Endothelial cell of umbilical vein (primary cell): Measurements from ENCODE around the gene TRIP13. TPM values are rescaled to one million over a fixed set of nuclear protein-coding genes. Genes with fewer than 3 reads are reported as not detected.

Source experiments
- BruUV-seq: library from RNA; stranded (reverse); fragments of 400-500 nt; replicated peaks from 2 replicates; lab custom pipeline; 2021; lab: Mats Ljungman, UMichigan
- CTCF ChIA-PET: fragments of 300-600, 350-600 bp; sonication (Branson Sonifier 250); formaldehyde crosslinking; loops from one replicate; lab custom pipeline; 2021; ENCODE audit warnings: antibody characterized with exemption, inconsistent platforms; lab: Charles Lee
- POLR2A ChIA-PET: fragments of 300-600, 350-600 bp; sonication (Branson Sonifier 250); formaldehyde crosslinking; loops from one replicate; lab custom pipeline; 2021; ENCODE audit warnings: antibody characterized with exemption, inconsistent platforms; lab: Charles Lee
- DNase-seq: peaks from one replicate; pipeline ENCODE4 v3.0.0-alpha.2; 2011; ENCODE audit warnings: low read depth, low spot score
- FAIRE-seq: peaks from 2 replicates; lab custom pipeline; 2011; peaks lifted over from hg19 to GRCh38; lab: Jason Lieb, UNC
- H2AFZ ChIP-seq: 2 replicates; pipeline ENCODE4 v1.6.0; 2012; ENCODE audit warnings: low read depth, low read length, control low read depth, inconsistent platforms
- H3K27ac ChIP-seq: 2 replicates; pipeline ENCODE4 v1.5.1; 2011; ENCODE audit warnings: low read depth, mild to moderate bottlenecking, control low read depth, low read length, moderate library complexity; ENCODE audit not compliant: insufficient read depth
- H3K27me3 ChIP-seq, 2 experiments: 2 replicates each; pipeline versions ENCODE4 v1.6.0 to v1.6.1; 2011; ENCODE audit warnings: low read length in 2 of 2, mixed read lengths in 1 of 2; ENCODE audit not compliant: control insufficient read depth in 2 of 2, insufficient read depth in 2 of 2
- H3K36me3 ChIP-seq, 2 experiments: 2 replicates in 1 of 2; 3 replicates in 1 of 2; pipeline ENCODE4 v1.5.1; 2011; ENCODE audit warnings: low read length in 2 of 2, mild to moderate bottlenecking in 1 of 2, moderate library complexity in 1 of 2; ENCODE audit not compliant: control insufficient read depth in 2 of 2, insufficient read depth in 2 of 2; ENCODE audit errors: extremely low read depth in 1 of 2
- H3K4me1 ChIP-seq: 3 replicates; pipeline ENCODE4 v1.5.1; 2011; ENCODE audit warnings: mild to moderate bottlenecking, low read length; ENCODE audit not compliant: control insufficient read depth, insufficient read depth; ENCODE audit errors: extremely low read depth
- H3K4me2 ChIP-seq: 2 replicates; pipeline ENCODE4 v1.6.1; 2011; ENCODE audit warnings: low read length, control low read depth, mixed read lengths; ENCODE audit not compliant: insufficient read depth
- H3K4me3 ChIP-seq, 3 experiments: fragments of 200-600 bp in 1 of 3; sonication (generic), shearing (Covaris generic) in 1 of 3; replicated peaks in 1 of 3; 2 replicates each; pipeline ENCODE4 v1.5.1; 2011 to 2016; ENCODE audit warnings: control low read depth in 3 of 3, low read length in 3 of 3, mild to moderate bottlenecking in 2 of 3, inconsistent platforms in 1 of 3, low read depth in 1 of 3, moderate library complexity in 1 of 3; ENCODE audit not compliant: insufficient read depth in 1 of 3
- H3K79me2 ChIP-seq: 2 replicates; pipeline ENCODE4 v1.6.0; 2012; ENCODE audit warnings: low read length, inconsistent platforms; ENCODE audit not compliant: control insufficient read depth, insufficient read depth
- H3K9ac ChIP-seq: replicated peaks from 2 replicates; pipeline ENCODE3; 2011; ENCODE audit warnings: low read length, control low read depth; ENCODE audit not compliant: insufficient read depth; ENCODE audit errors: extremely low read depth
- H3K9me1 ChIP-seq: replicated peaks from 3 replicates; pipeline ENCODE4 v1.6.0; 2011; ENCODE audit warnings: mild to moderate bottlenecking, low read length; ENCODE audit not compliant: control insufficient read depth, insufficient read depth; ENCODE audit errors: extremely low read depth
- H3K9me3 ChIP-seq: replicated peaks from 2 replicates; pipeline ENCODE4 v1.5.1; 2012; ENCODE audit warnings: low read length, inconsistent platforms; ENCODE audit not compliant: control insufficient read depth, insufficient read depth
- H4K20me1 ChIP-seq: replicated peaks from 2 replicates; pipeline ENCODE3; 2011; ENCODE audit warnings: mild to moderate bottlenecking, low read length; ENCODE audit not compliant: control insufficient read depth, insufficient read depth; ENCODE audit errors: extremely low read depth
- EZH2 ChIP-seq: IDR thresholded peaks from 2 replicates; pipeline ENCODE4 v1.6.1; 2012; ENCODE audit warnings: borderline replicate concordance, low read depth, mild to moderate bottlenecking, moderate library complexity, low read length, inconsistent platforms; ENCODE audit not compliant: severe bottlenecking
- FOS ChIP-seq: IDR thresholded peaks from 2 replicates; pipeline ENCODE4 v1.6.1; 2011; ENCODE audit warnings: mild to moderate bottlenecking, low read length, moderate library complexity, borderline replicate concordance; ENCODE audit not compliant: insufficient read depth
- GATA2 ChIP-seq: IDR thresholded peaks from 2 replicates; pipeline ENCODE4 v1.7.0; 2011; ENCODE audit warnings: low read depth, mild to moderate bottlenecking, moderate library complexity, mixed read lengths, low read length; ENCODE audit not compliant: insufficient read length, insufficient read depth
- JUN ChIP-seq: IDR thresholded peaks from 2 replicates; pipeline ENCODE4 v1.6.1; 2011; ENCODE audit warnings: borderline replicate concordance, low read depth; ENCODE audit not compliant: insufficient read length, insufficient read depth
- MYC ChIP-seq: IDR thresholded peaks from one replicate; pipeline ENCODE4 v1.6.1; 2011; ENCODE audit warnings: mild to moderate bottlenecking, low read depth, low read length
- POLR2A ChIP-seq: IDR thresholded peaks from 2 replicates; pipeline ENCODE4 v1.6.1; 2012; ENCODE audit warnings: low read depth, mild to moderate bottlenecking, control low read depth, low read length
- POLR2AphosphoS5 ChIP-seq: IDR thresholded peaks from 2 replicates; pipeline ENCODE4 v1.6.1; 2012; ENCODE audit warnings: low read depth, mild to moderate bottlenecking, control low read depth, low read length, moderate library complexity; ENCODE audit not compliant: insufficient read depth
- dilution Hi-C: fragments of 300-500 bp; cut with MboI; formaldehyde crosslinking; loops from one replicate; pipeline ENCODE4 v1.15.0; 2019; ENCODE audit warnings: low sequenced_read_pairs; ENCODE audit not compliant: extremely low pct_ligation_motif_present
- intact Hi-C: fragments of 100-400 bp; cut with micrococcal nuclease; formaldehyde crosslinking; loops from one replicate; pipeline ENCODE4 v1.10.0; 2022
- polyA plus RNA-seq, 4 experiments: library from polyadenylated mRNA; depleted of rRNA in 3 of 4; stranded (reverse) in 3 of 4; unstranded in 1 of 4; fragments of >200 nt; gene quantifications; 2 replicates each; pipeline versions ENCODE4 v1.2.1 to v1.2.3, GENCODE V29; 2011 to 2012; ENCODE audit warnings: missing spikeins in 1 of 4
- total RNA-seq: library from RNA; stranded (reverse); gene quantifications from 2 replicates; pipeline ENCODE4 v1.2.3, GENCODE V29; 2021
- TF ChIP-seq, protein P1 (sequence below): IDR thresholded peaks from 2 replicates; pipeline ENCODE4 v1.6.1; 2011; ENCODE audit not compliant: insufficient read depth, insufficient read length
- TF ChIP-seq, protein P2 (sequence below), 2 donors: IDR thresholded peaks; 1 replicate in 1 of 2; 2 replicates in 1 of 2; pipeline ENCODE4 v1.5.1; 2011; ENCODE audit warnings: low read length in 2 of 2, mild to moderate bottlenecking in 2 of 2, moderate library complexity in 2 of 2, control low read depth in 1 of 2, inconsistent platforms in 1 of 2, low read depth in 1 of 2; ENCODE audit not compliant: insufficient read depth in 1 of 2; ENCODE audit errors: extremely low read depth in 1 of 2

The TRIP13 gene
- total and polyA plus RNA-seq, 2 donors (not counting 3 experiments of a cell fraction or from before 2014, with no cell fraction given) = 17.4 to 39.0 TPM

DNA sequence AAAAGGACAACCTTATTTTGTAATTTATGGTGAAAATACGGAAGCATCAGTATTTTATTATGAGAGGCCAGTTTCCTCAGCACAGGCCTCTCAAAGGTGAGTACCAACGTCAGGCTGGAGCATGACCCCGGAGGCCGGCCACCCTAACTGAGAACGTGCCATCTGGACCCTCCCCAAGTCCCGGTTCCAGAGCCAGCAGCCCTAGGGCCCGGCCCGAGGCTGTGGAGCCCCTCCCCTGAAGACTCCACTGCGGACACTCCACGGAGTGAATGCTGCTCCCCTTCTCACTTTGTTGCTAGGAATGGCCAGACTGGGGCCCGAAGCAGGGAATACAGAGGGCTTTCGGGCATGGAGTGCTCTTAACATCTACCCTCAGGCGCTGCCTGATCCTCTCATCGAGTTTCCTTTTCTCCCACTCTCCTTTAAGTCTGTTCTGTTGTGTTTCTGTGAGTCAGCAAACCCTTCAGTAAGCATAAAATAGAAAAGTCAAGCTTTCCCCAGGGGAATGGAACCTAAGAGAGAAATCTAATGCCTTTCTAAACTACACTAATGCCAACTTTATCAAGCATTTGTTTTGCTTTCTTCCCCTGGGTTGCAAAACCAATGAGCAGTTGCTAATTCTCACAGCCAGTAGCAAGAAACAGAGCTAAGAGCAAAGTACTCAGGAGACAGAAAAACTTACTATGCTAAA is 4.6 kb upstream of the TRIP13 start:
- peaks cover 4% of the 10 kb centered on the region for H3K4me1 ChIP-seq
- H3K79me2 ChIP-seq = peaks cover 68% of the 10 kb centered on the region
- ChIA-PET POLR2A (no interaction called here), CTCF (interaction anchor here (1.0 kb wide), 1 partner anchor 13 kb away, joined by 3 read pairs; no protein-coding TSS in a partner anchor)
- H3K9me1 ChIP-seq = no peaks in the 10 kb centered on the region
- TF ChIP-seq, protein P1, sequence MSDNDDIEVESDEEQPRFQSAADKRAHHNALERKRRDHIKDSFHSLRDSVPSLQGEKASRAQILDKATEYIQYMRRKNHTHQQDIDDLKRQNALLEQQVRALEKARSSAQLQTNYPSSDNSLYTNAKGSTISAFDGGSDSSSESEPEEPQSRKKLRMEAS = no peak
- no peak for TF ChIP-seq GATA2
- H4K20me1 ChIP-seq = no peaks in the 10 kb centered on the region
- H3K9me3 ChIP-seq = no peaks in the 10 kb centered on the region
- H3K36me3 ChIP-seq = peaks cover 3 to 59% of the 10 kb centered on the region in 2 experiments
- dilution Hi-C loops (no loop called here), intact Hi-C loops (no loop called here)
- FAIRE-seq (no peak), DNase-seq (no peak)
- no peak overlapping the region for H3K4me2 ChIP-seq
- no peak overlapping the region for H3K4me3 ChIP-seq
- H2AFZ ChIP-seq = no peak overlapping the region
- BruUV-seq = no TSS peak
- no peaks in the 10 kb centered on the region for H3K27me3 ChIP-seq
- H3K27ac ChIP-seq = no peak overlapping the region
- H3K9ac ChIP-seq = no peak overlapping the region

DNA sequence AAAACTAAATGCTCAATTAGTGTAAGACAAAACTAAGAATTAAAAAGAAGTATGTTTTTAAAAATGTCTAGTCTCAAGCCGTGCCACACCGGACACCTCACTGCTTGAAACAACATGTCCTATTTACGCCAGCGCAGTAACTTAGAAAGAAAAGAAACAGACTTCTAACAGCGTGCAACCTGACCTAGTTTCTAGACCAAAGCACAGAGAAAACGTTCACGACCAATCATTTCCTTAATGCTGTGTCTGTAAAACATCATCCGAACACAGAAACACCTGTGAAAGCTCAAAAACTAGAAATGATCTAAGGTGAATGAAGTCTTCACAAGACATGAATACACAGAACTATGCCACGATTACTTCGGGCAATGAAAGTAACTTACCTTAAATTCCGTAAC is 4.0 kb upstream of the TRIP13 start:
- dilution Hi-C loops (no loop called here), intact Hi-C loops (no loop called here)
- DNase-seq (no peak), FAIRE-seq (no peak)
- Histone ChIP-seq H3K36me3 (peaks cover 3 to 54% of the 10 kb centered on the region in 2 experiments), H3K4me3 (no peak overlapping the region), H3K9me3 (no peaks in the 10 kb centered on the region), H3K9ac (no peak overlapping the region), H3K4me1 (peaks cover 9% of the 10 kb centered on the region), H3K4me2 (no peak overlapping the region), H4K20me1 (no peaks in the 10 kb centered on the region), H3K79me2 (peaks cover 68% of the 10 kb centered on the region), H2AFZ (no peak overlapping the region), H3K27ac (no peak overlapping the region), H3K9me1 (no peaks in the 10 kb centered on the region), H3K27me3 (no peaks in the 10 kb centered on the region)
- TF ChIP-seq MYC (no peak), FOS (no peak), EZH2 (no peak), POLR2A (no peak), POLR2AphosphoS5 (no peak), JUN (no peak), GATA2 (no peak)
- TF ChIP-seq, protein P1 = no peak
- TF ChIP-seq, protein P2, sequence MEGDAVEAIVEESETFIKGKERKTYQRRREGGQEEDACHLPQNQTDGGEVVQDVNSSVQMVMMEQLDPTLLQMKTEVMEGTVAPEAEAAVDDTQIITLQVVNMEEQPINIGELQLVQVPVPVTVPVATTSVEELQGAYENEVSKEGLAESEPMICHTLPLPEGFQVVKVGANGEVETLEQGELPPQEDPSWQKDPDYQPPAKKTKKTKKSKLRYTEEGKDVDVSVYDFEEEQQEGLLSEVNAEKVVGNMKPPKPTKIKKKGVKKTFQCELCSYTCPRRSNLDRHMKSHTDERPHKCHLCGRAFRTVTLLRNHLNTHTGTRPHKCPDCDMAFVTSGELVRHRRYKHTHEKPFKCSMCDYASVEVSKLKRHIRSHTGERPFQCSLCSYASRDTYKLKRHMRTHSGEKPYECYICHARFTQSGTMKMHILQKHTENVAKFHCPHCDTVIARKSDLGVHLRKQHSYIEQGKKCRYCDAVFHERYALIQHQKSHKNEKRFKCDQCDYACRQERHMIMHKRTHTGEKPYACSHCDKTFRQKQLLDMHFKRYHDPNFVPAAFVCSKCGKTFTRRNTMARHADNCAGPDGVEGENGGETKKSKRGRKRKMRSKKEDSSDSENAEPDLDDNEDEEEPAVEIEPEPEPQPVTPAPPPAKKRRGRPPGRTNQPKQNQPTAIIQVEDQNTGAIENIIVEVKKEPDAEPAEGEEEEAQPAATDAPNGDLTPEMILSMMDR (IDR thresholded peaks at IDR 0.05; ENCODE audit: extremely low read depth in 1 of 2, insufficient read depth in 1 of 2, low read depth in 1 of 2, low read length in 2 of 2) = no peak
- POLR2A ChIA-PET = no interaction called here
- no TSS peak for BruUV-seq
- CTCF ChIA-PET = no interaction called here
